HepG2 (cell line): ENCODE results near the gene SEMA4A. TPM values are rescaled to one million over a fixed set of nuclear protein-coding genes. Genes with fewer than 3 reads are reported as not detected.
A peak's percentile ranks its signal among the peaks of the same experiment; 100 is the strongest.

Experiments
- AGO2 ChIP-seq: fragments of 200-400 bp; formaldehyde crosslinking; optimal IDR thresholded peaks from 2 replicates; pipeline ENCODE3; 2017; ENCODE audit warnings: mild to moderate bottlenecking, low read depth, low read length, moderate library complexity
- CAMTA2 ChIP-seq: sonication (generic); formaldehyde crosslinking; IDR thresholded peaks from 2 replicates; pipeline ENCODE4 v1.4.0; 2020; ENCODE audit warnings: mild to moderate bottlenecking, missing genetic modification reagents, borderline replicate concordance
- CHD2 ChIP-seq: IDR thresholded peaks from 2 replicates; pipeline ENCODE4 v1.6.1; 2011; ENCODE audit warnings: low read depth, low read length, improper control_type of control experiment
- DMTF1 ChIP-seq: sonication (generic); formaldehyde crosslinking; IDR thresholded peaks from 2 replicates; pipeline ENCODE4 v1.4.0; 2020; ENCODE audit warnings: mild to moderate bottlenecking, missing genetic modification reagents
- FOXM1 ChIP-seq: sonication (generic); formaldehyde crosslinking; IDR thresholded peaks from 2 replicates; pipeline ENCODE4 v1.5.0; 2020; ENCODE audit warnings: missing genetic modification reagents
- POLR2A ChIP-seq, 2 experiments: IDR thresholded peaks; 2 replicates each; pipeline ENCODE4 v1.6.1; 2011; ENCODE audit warnings: low read depth in 2 of 2, low read length in 2 of 2, mild to moderate bottlenecking in 1 of 2, moderate library complexity in 1 of 2; ENCODE audit not compliant: insufficient read depth in 1 of 2
- UBTF ChIP-seq: sonication (generic); formaldehyde crosslinking; IDR thresholded peaks from 2 replicates; pipeline ENCODE4 v1.4.0; 2020; ENCODE audit warnings: mild to moderate bottlenecking, missing genetic modification reagents
- ZFP1 ChIP-seq: IDR thresholded peaks from 2 replicates; pipeline ENCODE4 v1.6.1; 2016
- ZFX ChIP-seq: sonication (generic); formaldehyde crosslinking; IDR thresholded peaks from 2 replicates; pipeline ENCODE4 v1.4.0; 2020; ENCODE audit warnings: mild to moderate bottlenecking, low read depth, missing genetic modification reagents, moderate library complexity
- ZNF138 ChIP-seq: sonication (generic); formaldehyde crosslinking; IDR thresholded peaks from 2 replicates; pipeline ENCODE4 v1.5.0; 2020; ENCODE audit warnings: mild to moderate bottlenecking, low read depth, missing genetic modification reagents
- ZNF329 ChIP-seq: sonication (generic); formaldehyde crosslinking; IDR thresholded peaks from 2 replicates; pipeline ENCODE4 v1.9.0; 2021; ENCODE audit warnings: low read depth, mild to moderate bottlenecking, missing genetic modification reagents
- ZNF543 ChIP-seq: sonication (generic); formaldehyde crosslinking; IDR thresholded peaks from 2 replicates; pipeline ENCODE4 v1.4.0; 2020; ENCODE audit warnings: mild to moderate bottlenecking, missing genetic modification reagents
- ZNF547 ChIP-seq: sonication (generic); formaldehyde crosslinking; IDR thresholded peaks from 2 replicates; pipeline ENCODE4 v1.5.1; 2020; ENCODE audit warnings: mild to moderate bottlenecking, missing genetic modification reagents
- ZNF589 ChIP-seq: sonication (generic); formaldehyde crosslinking; conservative IDR thresholded peaks from 2 replicates; pipeline ENCODE4 v1.8.0; 2022; ENCODE audit warnings: mild to moderate bottlenecking, moderate library complexity, missing genetic modification reagents
- ZNF687 ChIP-seq: sonication (generic); formaldehyde crosslinking; IDR thresholded peaks from 2 replicates; pipeline ENCODE4 v1.5.1; 2020; ENCODE audit warnings: mild to moderate bottlenecking, missing genetic modification reagents, moderate library complexity
- ZNF720 ChIP-seq: sonication (generic); formaldehyde crosslinking; IDR thresholded peaks from 2 replicates; pipeline ENCODE4 v1.4.0; 2020; ENCODE audit warnings: missing genetic modification reagents
- ZNF770 ChIP-seq: sonication (generic); formaldehyde crosslinking; IDR thresholded peaks from 2 replicates; pipeline ENCODE4 v1.5.0; 2020; ENCODE audit warnings: mild to moderate bottlenecking, missing genetic modification reagents
- ZSCAN21 ChIP-seq: sonication (generic); formaldehyde crosslinking; IDR thresholded peaks from 2 replicates; pipeline ENCODE4 v1.8.0; 2022; ENCODE audit warnings: mild to moderate bottlenecking, missing genetic modification reagents, moderate library complexity, borderline replicate concordance
- polyA plus RNA-seq, 8 experiments: library from polyadenylated mRNA; depleted of rRNA in 3 of 8; stranded (reverse) in 7 of 8; unstranded in 1 of 8; fragments of >200 nt; fragmentation: Illumina TruSeq in 4 of 8; extraction: Trizol in 4 of 8; gene quantifications; 2 replicates each; pipeline versions ENCODE4 v1.2.1 to v1.2.3, GENCODE V29; 2011 to 2016; ENCODE audit warnings: low read depth in 4 of 8, missing spikeins in 1 of 8, mixed read lengths in 1 of 8; ENCODE audit not compliant: insufficient read depth in 1 of 8
- total RNA-seq, 5 experiments: library from RNA; depleted of rRNA; stranded (reverse); fragments of >200 nt; fragmentation: Illumina TruSeq; extraction: Trizol; gene quantifications; 2 replicates each; pipeline ENCODE4 v1.2.3, GENCODE V29; 2016; ENCODE audit warnings: low read depth in 1 of 5

Gene SEMA4A
- total and polyA plus RNA-seq, 2 of the 13 experiments (the other 11 are each of a cell fraction or from before 2014, with no cell fraction given), result 0.09 to 0.20 TPM

GRCh38 chr1:156176610-156177210, 23.3 kb downstream of the SEMA4A start (continued):
- no peak for TF ChIP-seq DMTF1 (CRISPR knock-in tag)
- TF ChIP-seq ZNF770, result 0 out of 2 replicates have a peak, but pooled peaks have one; percentile 32
- TF ChIP-seq ZNF547 (CRISPR knock-in tag), result 0 out of 2 replicates have a peak, but pooled peaks have one; percentile 20
- no peak for TF ChIP-seq POLR2A (IDR thresholded peaks at IDR 0.05; ENCODE audit: insufficient read depth in 1 of 2, low read depth in 2 of 2, low read length in 2 of 2)
- TF ChIP-seq ZNF138, result 0 out of 2 replicates have a peak, but pooled peaks have one; percentile 25
- no peak for TF ChIP-seq ZSCAN21
- no peak for TF ChIP-seq FOXM1 (CRISPR knock-in tag)
- TF ChIP-seq ZNF720 (CRISPR knock-in tag), result no peak
- no peak for TF ChIP-seq ZFP1 (CRISPR knock-in tag)
- TF ChIP-seq CAMTA2, result 0 out of 2 replicates have a peak, but pooled peaks have one; percentile 18
- no peak for TF ChIP-seq ZNF329
- TF ChIP-seq ZNF687, result peak; percentile 75
- no peak for TF ChIP-seq CHD2
- TF ChIP-seq ZFX (CRISPR knock-in tag), result 0 out of 2 replicates have a peak, but pooled peaks have one; percentile 25
- TF ChIP-seq UBTF, result no peak
- TF ChIP-seq ZNF589 (CRISPR knock-in tag), result no peak
- TF ChIP-seq ZNF543 (CRISPR knock-in tag), result peak; percentile 100
- no peak for TF ChIP-seq AGO2
